ENCODE data around the gene FBXL20.

DNA sequence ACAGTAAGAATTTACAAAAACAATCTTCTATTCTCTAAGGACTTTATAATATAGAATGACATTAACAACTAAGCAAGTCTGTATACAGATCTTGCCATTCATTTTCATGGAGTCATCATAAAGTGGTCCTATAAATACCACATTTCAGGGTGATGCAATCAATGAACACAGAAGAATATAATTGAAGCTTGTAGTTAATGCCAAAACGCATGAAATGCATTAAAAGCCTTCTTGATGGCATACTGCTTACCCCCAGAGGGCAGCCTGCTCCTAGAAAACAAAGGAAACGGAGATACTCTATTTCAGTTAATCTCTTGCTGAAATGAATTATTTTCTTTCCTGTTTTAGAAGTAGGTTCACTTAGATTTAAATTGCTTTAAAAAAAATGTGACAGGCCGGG, 130.5 kb downstream of the FBXL20 start:
- TF ChIP-seq POLR2A (IDR thresholded peaks at IDR 0.05; ENCODE audit: low read length) (no peak), GATA1 (IDR thresholded peaks at IDR 0.05; ENCODE audit: low read depth, low read length) (no peak)
